Gastroesophageal sphincter (tissue), 3 donors: ENCODE measurements around the gene ZBTB46.
A peak's percentile ranks its signal among the peaks of the same experiment; 100 is the strongest.

Source experiments
- POLR2A ChIP-seq, 2 donors: fragments of 450-650 bp; IDR thresholded peaks; one replicate each; pipeline ENCODE4 v1.6.1; 2017; ENCODE audit warnings: antibody characterized with exemption in 2 of 2, mild to moderate bottlenecking in 2 of 2, moderate library complexity in 1 of 2
- TF ChIP-seq, protein P1 (sequence below), 4 experiments: fragments of 200-600 bp in 2 of 4; fragments of 450-650 bp in 2 of 4; sonication (generic) in 1 of 4; IDR thresholded peaks; one replicate each; pipeline ENCODE4 v1.5.1; 2017 to 2019; ENCODE audit warnings: antibody characterized with exemption in 4 of 4, mild to moderate bottlenecking in 2 of 4, moderate library complexity in 2 of 4

DNA sequence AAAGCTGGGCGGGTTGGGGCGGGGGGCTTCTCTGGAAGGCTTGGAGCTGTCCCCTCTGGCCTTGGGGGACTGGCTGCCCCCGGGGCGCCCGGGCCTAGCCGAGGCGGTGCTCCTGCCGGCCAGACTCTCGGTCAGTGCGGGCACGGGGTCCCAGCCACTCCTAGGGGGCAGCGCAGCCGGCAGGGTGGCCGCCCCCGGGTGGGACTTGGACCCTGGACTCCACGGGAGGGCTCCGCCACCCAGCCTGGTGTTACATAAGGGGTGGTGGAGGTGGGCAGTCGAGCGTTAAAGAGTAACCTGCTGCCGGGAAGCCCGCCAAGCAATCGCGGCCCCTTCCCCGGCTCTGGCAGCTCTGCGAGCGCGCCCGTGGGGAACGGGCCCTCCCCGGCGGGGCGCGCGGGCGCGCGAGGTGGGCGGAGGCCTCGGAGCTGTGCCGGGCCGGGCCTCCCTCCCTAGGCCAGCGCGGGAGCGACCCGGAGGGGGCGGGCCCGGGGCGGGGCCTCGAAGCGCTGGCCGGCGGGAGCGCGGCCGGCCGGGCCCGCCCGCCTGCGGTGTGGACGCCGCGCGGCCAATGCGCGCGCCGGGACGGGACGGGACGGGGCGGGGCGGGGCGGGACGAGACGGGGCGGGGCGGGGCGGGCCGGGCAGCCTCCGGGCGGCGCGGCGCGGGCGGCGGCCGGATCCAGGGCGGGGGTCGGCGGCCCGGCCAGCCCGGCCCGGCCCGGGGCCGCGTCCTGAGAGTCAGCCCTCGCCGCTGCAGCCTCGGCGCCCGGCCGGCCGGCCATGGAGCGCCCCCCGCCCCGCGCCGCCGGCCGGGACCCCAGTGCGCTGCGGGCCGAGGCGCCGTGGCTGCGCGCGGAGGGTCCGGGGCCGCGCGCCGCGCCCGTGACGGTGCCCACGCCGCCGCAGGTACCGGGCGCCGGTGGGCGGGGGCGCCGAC lies 91.7 kb downstream of the ZBTB46 start, which contains the start of gene SLC2A4RG:
- TF ChIP-seq POLR2A (IDR thresholded peaks at IDR 0.05), result peak in 1 of 2 donors; percentile 31
- TF ChIP-seq, protein P1, sequence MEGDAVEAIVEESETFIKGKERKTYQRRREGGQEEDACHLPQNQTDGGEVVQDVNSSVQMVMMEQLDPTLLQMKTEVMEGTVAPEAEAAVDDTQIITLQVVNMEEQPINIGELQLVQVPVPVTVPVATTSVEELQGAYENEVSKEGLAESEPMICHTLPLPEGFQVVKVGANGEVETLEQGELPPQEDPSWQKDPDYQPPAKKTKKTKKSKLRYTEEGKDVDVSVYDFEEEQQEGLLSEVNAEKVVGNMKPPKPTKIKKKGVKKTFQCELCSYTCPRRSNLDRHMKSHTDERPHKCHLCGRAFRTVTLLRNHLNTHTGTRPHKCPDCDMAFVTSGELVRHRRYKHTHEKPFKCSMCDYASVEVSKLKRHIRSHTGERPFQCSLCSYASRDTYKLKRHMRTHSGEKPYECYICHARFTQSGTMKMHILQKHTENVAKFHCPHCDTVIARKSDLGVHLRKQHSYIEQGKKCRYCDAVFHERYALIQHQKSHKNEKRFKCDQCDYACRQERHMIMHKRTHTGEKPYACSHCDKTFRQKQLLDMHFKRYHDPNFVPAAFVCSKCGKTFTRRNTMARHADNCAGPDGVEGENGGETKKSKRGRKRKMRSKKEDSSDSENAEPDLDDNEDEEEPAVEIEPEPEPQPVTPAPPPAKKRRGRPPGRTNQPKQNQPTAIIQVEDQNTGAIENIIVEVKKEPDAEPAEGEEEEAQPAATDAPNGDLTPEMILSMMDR (IDR thresholded peaks at IDR 0.05), result no peak
